Smooth muscle cell (in vitro differentiated cells): Measurements from ENCODE around the gene WNT10A. TPM values are rescaled to one million over a fixed set of nuclear protein-coding genes. Genes with fewer than 3 reads are reported as not detected.

ENCODE experiments used
- DNase-seq: peaks from one replicate; lab custom pipeline; 2025; ENCODE audit not compliant: unreplicated experiment; lab: John Stamatoyannopoulos, UW
- H2AFZ ChIP-seq: fragments of 200-600 bp; sonication (generic); 2 replicates; pipeline ENCODE4 v1.6.0; 2016; ENCODE audit warnings: antibody characterized with exemption, low read depth, mild to moderate bottlenecking
- H3F3A ChIP-seq: fragments of 200-600 bp; sonication (generic); 2 replicates; pipeline ENCODE4 v1.6.0; 2017; ENCODE audit warnings: antibody characterized with exemption, low read depth
- H3K27ac ChIP-seq: fragments of 200-600 bp; sonication (generic); 2 replicates; pipeline ENCODE4 v1.5.1; 2016; ENCODE audit warnings: low read depth, mild to moderate bottlenecking
- H3K27me3 ChIP-seq: fragments of 200-600 bp; sonication (generic); 2 replicates; pipeline ENCODE4 v1.6.1; 2016; ENCODE audit warnings: low read depth, mild to moderate bottlenecking
- H3K36me3 ChIP-seq: fragments of 200-600 bp; sonication (generic); 2 replicates; pipeline ENCODE4 v1.5.1; 2016; ENCODE audit warnings: low read depth
- H3K4me1 ChIP-seq: fragments of 200-600 bp; sonication (generic); 2 replicates; pipeline ENCODE4 v1.5.1; 2016; ENCODE audit warnings: low read depth
- H3K4me2 ChIP-seq: fragments of 200-600 bp; sonication (generic); 2 replicates; pipeline ENCODE4 v1.6.0; 2016; ENCODE audit warnings: mild to moderate bottlenecking
- H3K4me3 ChIP-seq: fragments of 200-600 bp; sonication (generic); 2 replicates; pipeline ENCODE4 v1.5.1; 2016; ENCODE audit warnings: mild to moderate bottlenecking
- H3K79me2 ChIP-seq: fragments of 200-600 bp; sonication (generic); 2 replicates; pipeline ENCODE4 v1.6.0; 2016; ENCODE audit warnings: low read depth, mild to moderate bottlenecking
- H3K9ac ChIP-seq: fragments of 200-600 bp; sonication (generic); 2 replicates; pipeline ENCODE4 v1.6.0; 2016; ENCODE audit warnings: low read depth
- H3K9me3 ChIP-seq: fragments of 200-600 bp; sonication (generic); replicated peaks from 2 replicates; pipeline ENCODE4 v1.5.1; 2016; ENCODE audit warnings: low read depth
- H4K20me1 ChIP-seq: fragments of 200-600 bp; sonication (generic); 2 replicates; pipeline ENCODE4 v1.6.0; 2016; ENCODE audit warnings: low read depth
- WGBS: methylation state at CpG from one replicate; pipeline ENCODE4 v1.1.7; 2016; ENCODE audit warnings: low lambda C conversion rate; 5-methylcytosine and 5-hydroxymethylcytosine counted together
- polyA plus RNA-seq: library from polyadenylated mRNA; unstranded; fragments of >200 nt; fragmentation: Nextera tagmentation; extraction: Ambion mirVana; gene quantifications from 2 replicates; pipeline ENCODE4 v1.2.1, GENCODE V29; 2016
- total RNA-seq: library from RNA; depleted of rRNA; stranded (reverse); fragments of >200 nt; gene quantifications from 2 replicates; pipeline ENCODE4 v1.2.3, GENCODE V29; 2014
- TF ChIP-seq, protein P1 (sequence below): fragments of 200-600 bp; sonication (generic); IDR thresholded peaks from 2 replicates; pipeline ENCODE4 v1.5.1; 2017; ENCODE audit warnings: borderline replicate concordance, mild to moderate bottlenecking, antibody characterized with exemption; ENCODE audit not compliant: insufficient read depth, poor library complexity, severe bottlenecking

WNT10A gene
- total and polyA plus RNA-seq, 2 experiments from 2014 or later: 2.3 to 3.6 TPM

GRCh38 chr2:218854860-218855259 is 25.8 kb upstream of the WNT10A start:
- TF ChIP-seq, protein P1, sequence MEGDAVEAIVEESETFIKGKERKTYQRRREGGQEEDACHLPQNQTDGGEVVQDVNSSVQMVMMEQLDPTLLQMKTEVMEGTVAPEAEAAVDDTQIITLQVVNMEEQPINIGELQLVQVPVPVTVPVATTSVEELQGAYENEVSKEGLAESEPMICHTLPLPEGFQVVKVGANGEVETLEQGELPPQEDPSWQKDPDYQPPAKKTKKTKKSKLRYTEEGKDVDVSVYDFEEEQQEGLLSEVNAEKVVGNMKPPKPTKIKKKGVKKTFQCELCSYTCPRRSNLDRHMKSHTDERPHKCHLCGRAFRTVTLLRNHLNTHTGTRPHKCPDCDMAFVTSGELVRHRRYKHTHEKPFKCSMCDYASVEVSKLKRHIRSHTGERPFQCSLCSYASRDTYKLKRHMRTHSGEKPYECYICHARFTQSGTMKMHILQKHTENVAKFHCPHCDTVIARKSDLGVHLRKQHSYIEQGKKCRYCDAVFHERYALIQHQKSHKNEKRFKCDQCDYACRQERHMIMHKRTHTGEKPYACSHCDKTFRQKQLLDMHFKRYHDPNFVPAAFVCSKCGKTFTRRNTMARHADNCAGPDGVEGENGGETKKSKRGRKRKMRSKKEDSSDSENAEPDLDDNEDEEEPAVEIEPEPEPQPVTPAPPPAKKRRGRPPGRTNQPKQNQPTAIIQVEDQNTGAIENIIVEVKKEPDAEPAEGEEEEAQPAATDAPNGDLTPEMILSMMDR: no peak
- Histone ChIP-seq H3K4me2 (no peak overlapping the region), H3K9ac (no peak overlapping the region), H3K9me3 (no peaks in the 10 kb centered on the region), H2AFZ (no peak overlapping the region), H3K79me2 (no peaks in the 10 kb centered on the region), H4K20me1 (no peaks in the 10 kb centered on the region), H3K27me3 (peaks cover 29% of the 10 kb centered on the region), H3K36me3 (no peaks in the 10 kb centered on the region), H3K4me3 (no peak overlapping the region), H3K27ac (no peak overlapping the region), H3K4me1 (peaks cover 11% of the 10 kb centered on the region), H3F3A (no peaks in the 10 kb centered on the region)
- WGBS: 64% methylated on average over 5 of the region's 5 CpGs
- no peak for DNase-seq

GRCh38 chr2:218855305-218856166 is 25.1 kb upstream of the WNT10A start:
- DNase-seq: no peak
- Histone ChIP-seq H3K4me2 (no peak overlapping the region), H3K9ac (no peak overlapping the region), H2AFZ (no peak overlapping the region), H3K79me2 (no peaks in the 10 kb centered on the region), H3K36me3 (no peaks in the 10 kb centered on the region), H3K27ac (no peak overlapping the region), H3K4me1 (peaks cover 14% of the 10 kb centered on the region), H3K4me3 (no peak overlapping the region), H4K20me1 (no peaks in the 10 kb centered on the region), H3F3A (no peaks in the 10 kb centered on the region), H3K27me3 (peaks cover 35% of the 10 kb centered on the region), H3K9me3 (no peaks in the 10 kb centered on the region)
- 74% methylated on average over 14 of the region's 14 CpGs for WGBS
- TF ChIP-seq, protein P1: no peak

- Histone ChIP-seq H3K9me3 (no peaks in the 10 kb centered on the region), H3K4me2 (no peak overlapping the region), H3K9ac (no peak overlapping the region), H3K4me3 (no peak overlapping the region), H4K20me1 (no peaks in the 10 kb centered on the region), H3F3A (no peaks in the 10 kb centered on the region), H3K36me3 (no peaks in the 10 kb centered on the region), H2AFZ (no peak overlapping the region), H3K27me3 (peaks cover 43% of the 10 kb centered on the region), H3K4me1 (peaks cover 14% of the 10 kb centered on the region), H3K27ac (no peak overlapping the region), H3K79me2 (no peaks in the 10 kb centered on the region)
- WGBS: 17% methylated on average over 11 of the region's 12 CpGs
- DNase-seq: no peak
- TF ChIP-seq, protein P1: no peak
These were observed 24.3 kb upstream of the WNT10A start for GRCh38 chr2:218856167-218856895.
